GM21723 (cell line): Measurements from ENCODE around the gene UBE3B.

Source experiments
- ATAC-seq: cut with Tn5 transposase; IDR thresholded peaks from one replicate; pipeline ENCODE4 v1.9.1; 2021; ENCODE audit warnings: mild to moderate bottlenecking, moderate library complexity; ENCODE audit not compliant: unreplicated experiment

Gene UBE3B

GRCh38 chr12:109449845-109450532 is 27.4 kb upstream of the UBE3B start:
- ATAC-seq: no peak

- ATAC-seq: no peak
Observed at GRCh38 chr12:109450980-109451379, 26.5 kb upstream of the UBE3B start.

GRCh38 chr12:109451400-109451799 is 26.0 kb upstream of the UBE3B start:
- no peak for ATAC-seq

- no peak for ATAC-seq
Observed at GRCh38 chr12:109452489-109452888, 24.9 kb upstream of the UBE3B start.

- ATAC-seq: no peak
Observed at GRCh38 chr12:109455706-109456105, 21.7 kb upstream of the UBE3B start.

- ATAC-seq: no peak
Observed at GRCh38 chr12:109458086-109458485, 19.3 kb upstream of the UBE3B start.

- no peak for ATAC-seq
Observed at GRCh38 chr12:109458771-109459208, 18.6 kb upstream of the UBE3B start.

GRCh38 chr12:109459247-109459646 is 18.2 kb upstream of the UBE3B start:
- ATAC-seq: no peak

- no peak for ATAC-seq
Observed at GRCh38 chr12:109460538-109460937, 16.9 kb upstream of the UBE3B start.

- no peak for ATAC-seq
Observed at GRCh38 chr12:109461049-109461845, 16.2 kb upstream of the UBE3B start.

GRCh38 chr12:109461846-109462756 is 15.3 kb upstream of the UBE3B start:
- ATAC-seq: no peak

GRCh38 chr12:109462868-109463692 is 14.4 kb upstream of the UBE3B start:
- ATAC-seq: no peak

GRCh38 chr12:109463756-109464155 is 13.7 kb upstream of the UBE3B start:
- no peak for ATAC-seq

GRCh38 chr12:109464642-109465351 is 12.6 kb upstream of the UBE3B start:
- no peak for ATAC-seq

GRCh38 chr12:109466305-109466704 is 11.1 kb upstream of the UBE3B start:
- no peak for ATAC-seq

- ATAC-seq: no peak
Observed at GRCh38 chr12:109466821-109467220, 10.6 kb upstream of the UBE3B start.

- no peak for ATAC-seq
Observed at GRCh38 chr12:109467978-109468676, 9.3 kb upstream of the UBE3B start.

GRCh38 chr12:109469517-109469916 is 7.9 kb upstream of the UBE3B start:
- no peak for ATAC-seq

- ATAC-seq: no peak
Observed at GRCh38 chr12:109473006-109473405, 4.4 kb upstream of the UBE3B start.
